GM23338 (cell line): ENCODE measurements around the gene FUT8. TPM values are rescaled to one million over a fixed set of nuclear protein-coding genes. Genes with fewer than 3 reads are reported as not detected.

Experiments used
- ATAC-seq: fragments of 200-7000 bp; cut with Tn5 transposase; 3 replicates; pipeline ENCODE4 v1.9.1; 2020
- DNase-seq: peaks from one replicate; pipeline ENCODE4 v3.0.0-alpha.2; 2015; ENCODE audit warnings: low spot score
- H2AFZ ChIP-seq: fragments of 200-600 bp; sonication (generic); 2 replicates; pipeline ENCODE4 v1.8.0; 2016; ENCODE audit warnings: antibody characterized with exemption, mild to moderate bottlenecking, moderate library complexity
- H3F3A ChIP-seq: fragments of 200-600 bp; sonication (generic); replicated peaks from 2 replicates; pipeline ENCODE4 v1.8.0; 2017; ENCODE audit warnings: antibody characterized with exemption, mixed run types, low read depth
- H3K27ac ChIP-seq: fragments of 200-600 bp; sonication (generic); 2 replicates; pipeline ENCODE4 v1.6.1; 2016; ENCODE audit warnings: low read depth
- H3K27me3 ChIP-seq: fragments of 200-600 bp; sonication (generic); 2 replicates; pipeline ENCODE4 v1.8.0; 2016; ENCODE audit warnings: mild to moderate bottlenecking, mixed run types, moderate library complexity; ENCODE audit not compliant: insufficient read depth
- H3K36me3 ChIP-seq: fragments of 200-600 bp; sonication (generic); 2 replicates; pipeline ENCODE4 v1.8.0; 2016; ENCODE audit warnings: mild to moderate bottlenecking; ENCODE audit not compliant: insufficient read depth
- H3K4me1 ChIP-seq: fragments of 200-600 bp; sonication (generic); 2 replicates; pipeline ENCODE4 v1.8.0; 2016; ENCODE audit warnings: mild to moderate bottlenecking, moderate library complexity; ENCODE audit not compliant: insufficient read depth
- H3K4me2 ChIP-seq: fragments of 200-600 bp; sonication (generic); 2 replicates; pipeline ENCODE4 v1.7.1; 2017; ENCODE audit warnings: mixed run types
- H3K4me3 ChIP-seq: fragments of 200-600 bp; sonication (generic); 2 replicates; pipeline ENCODE4 v1.6.1; 2016; ENCODE audit warnings: mixed run types
- H3K79me2 ChIP-seq: fragments of 200-600 bp; sonication (generic); replicated peaks from 2 replicates; pipeline ENCODE4 v1.8.0; 2017; ENCODE audit warnings: mild to moderate bottlenecking; ENCODE audit not compliant: insufficient read depth
- H3K9me2 ChIP-seq: fragments of 200-600 bp; sonication (generic); 2 replicates; pipeline ENCODE4 v1.8.0; 2017; ENCODE audit not compliant: insufficient read depth
- H4K20me1 ChIP-seq: fragments of 200-600 bp; sonication (generic); replicated peaks from 2 replicates; pipeline ENCODE4 v1.8.0; 2017; ENCODE audit warnings: mild to moderate bottlenecking; ENCODE audit not compliant: insufficient read depth
- H3K27ac Mint-ChIP-seq: 2 replicates; pipeline ENCODE4 v1.8.0; 2020; ENCODE audit warnings: inconsistent platforms, mild to moderate bottlenecking, moderate library complexity, mixed read lengths
- H3K27me3 Mint-ChIP-seq: 3 replicates; pipeline ENCODE4 v1.8.0; 2022; ENCODE audit warnings: low read depth, mild to moderate bottlenecking, moderate library complexity, mixed read lengths, inconsistent platforms; ENCODE audit not compliant: insufficient read depth, poor library complexity
- H3K36me3 Mint-ChIP-seq: 3 replicates; pipeline ENCODE4 v1.8.0; 2021; ENCODE audit warnings: low read depth, mild to moderate bottlenecking, inconsistent platforms, moderate library complexity, mixed read lengths
- H3K4me1 Mint-ChIP-seq: 3 replicates; pipeline ENCODE4 v1.8.0; 2020; ENCODE audit warnings: mild to moderate bottlenecking, inconsistent platforms, mixed read lengths
- H3K4me3 Mint-ChIP-seq: 3 replicates; pipeline ENCODE4 v1.8.0; 2021; ENCODE audit warnings: moderate library complexity, mild to moderate bottlenecking, inconsistent platforms, mixed read lengths
- H3K9me3 Mint-ChIP-seq: 3 replicates; pipeline ENCODE4 v1.8.0; 2020; ENCODE audit warnings: moderate library complexity, mild to moderate bottlenecking, inconsistent platforms, mixed read lengths
- CREB1 ChIP-seq: fragments of 250-450 bp; sonication (Bioruptor Pico); IDR thresholded peaks from 2 replicates; pipeline ENCODE4 v1.5.0; 2020; ENCODE audit warnings: low read depth, mild to moderate bottlenecking, moderate library complexity
- EZH2 ChIP-seq: fragments of 200-600 bp; sonication (generic); IDR thresholded peaks from one replicate; pipeline ENCODE4 v1.8.0; 2017; ENCODE audit warnings: antibody characterized with exemption, mild to moderate bottlenecking, low read depth; ENCODE audit not compliant: unreplicated experiment
- EZH2phosphoT487 ChIP-seq: fragments of 200-600 bp; sonication (generic); IDR thresholded peaks from one replicate; pipeline ENCODE4 v1.8.1; 2018; ENCODE audit warnings: antibody characterized with exemption; ENCODE audit not compliant: unreplicated experiment
- JUNB ChIP-seq: IDR thresholded peaks from one replicate; pipeline ENCODE4 v1.6.1; 2016; ENCODE audit warnings: antibody characterized with exemption; ENCODE audit not compliant: unreplicated experiment
- NANOG ChIP-seq: IDR thresholded peaks from 2 replicates; pipeline ENCODE4 v1.6.1; 2016; ENCODE audit warnings: antibody characterized with exemption, borderline replicate concordance
- POLR2AphosphoS5 ChIP-seq: IDR thresholded peaks from 2 replicates; pipeline ENCODE4 v1.6.1; 2016; ENCODE audit warnings: antibody characterized with exemption, low read depth
- polyA plus RNA-seq: library from polyadenylated mRNA; unstranded; fragments of >200 nt; fragmentation: Nextera tagmentation; extraction: Ambion mirVana; gene quantifications from 2 replicates; pipeline ENCODE4 v1.2.1, GENCODE V29; 2016
- total RNA-seq: library from RNA; depleted of rRNA; stranded (reverse); fragments of >200 nt; shearing (Covaris generic); gene quantifications from 2 replicates; pipeline ENCODE4 v1.2.3, GENCODE V29; 2014
- TF ChIP-seq, protein P1 (sequence below): IDR thresholded peaks from one replicate; pipeline ENCODE4 v1.6.1; 2018; ENCODE audit warnings: antibody characterized with exemption; ENCODE audit not compliant: unreplicated experiment
- TF ChIP-seq, protein P2 (sequence below), 2 experiments: fragments of 200-600 bp in 1 of 2; sonication (generic) in 1 of 2; conservative IDR thresholded peaks; 2 replicates each; pipeline versions ENCODE4 v1.5.1 to v1.6.1; 2016 to 2017; ENCODE audit warnings: antibody characterized with exemption in 2 of 2, low read depth in 2 of 2, mild to moderate bottlenecking in 2 of 2, moderate library complexity in 1 of 2
- TF ChIP-seq, protein P3 (sequence below): IDR thresholded peaks from 2 replicates; pipeline ENCODE4 v1.6.1; 2016; ENCODE audit warnings: antibody characterized with exemption
- TF ChIP-seq, protein P4 (sequence below): fragments of 250-450 bp; sonication (Bioruptor Pico); IDR thresholded peaks from 2 replicates; pipeline ENCODE4 v1.5.0; 2020; ENCODE audit warnings: mild to moderate bottlenecking, moderate library complexity

Gene FUT8
- total and polyA plus RNA-seq, 2 experiments from 2014 or later: 8.2 to 23.2 TPM

DNA sequence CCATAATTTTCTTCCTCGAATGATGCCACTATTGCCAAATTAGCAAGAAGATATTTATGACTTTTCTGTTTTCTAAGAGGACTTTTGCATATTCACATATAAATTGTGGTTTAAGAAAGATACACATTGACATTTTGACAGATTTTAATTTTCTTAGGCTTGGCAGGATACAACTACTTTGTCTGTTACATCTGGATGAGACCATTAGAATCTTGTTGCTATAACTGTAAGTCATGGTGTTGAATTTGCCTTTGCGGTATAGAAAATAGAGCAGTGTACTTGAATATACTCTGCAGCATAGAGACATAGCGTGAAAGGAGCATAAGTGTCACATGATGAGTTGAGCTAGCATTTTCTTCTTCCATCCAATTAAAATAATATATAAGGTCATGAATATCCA is 169.3 kb downstream of the FUT8 start (continued):
- TF ChIP-seq, protein P1, sequence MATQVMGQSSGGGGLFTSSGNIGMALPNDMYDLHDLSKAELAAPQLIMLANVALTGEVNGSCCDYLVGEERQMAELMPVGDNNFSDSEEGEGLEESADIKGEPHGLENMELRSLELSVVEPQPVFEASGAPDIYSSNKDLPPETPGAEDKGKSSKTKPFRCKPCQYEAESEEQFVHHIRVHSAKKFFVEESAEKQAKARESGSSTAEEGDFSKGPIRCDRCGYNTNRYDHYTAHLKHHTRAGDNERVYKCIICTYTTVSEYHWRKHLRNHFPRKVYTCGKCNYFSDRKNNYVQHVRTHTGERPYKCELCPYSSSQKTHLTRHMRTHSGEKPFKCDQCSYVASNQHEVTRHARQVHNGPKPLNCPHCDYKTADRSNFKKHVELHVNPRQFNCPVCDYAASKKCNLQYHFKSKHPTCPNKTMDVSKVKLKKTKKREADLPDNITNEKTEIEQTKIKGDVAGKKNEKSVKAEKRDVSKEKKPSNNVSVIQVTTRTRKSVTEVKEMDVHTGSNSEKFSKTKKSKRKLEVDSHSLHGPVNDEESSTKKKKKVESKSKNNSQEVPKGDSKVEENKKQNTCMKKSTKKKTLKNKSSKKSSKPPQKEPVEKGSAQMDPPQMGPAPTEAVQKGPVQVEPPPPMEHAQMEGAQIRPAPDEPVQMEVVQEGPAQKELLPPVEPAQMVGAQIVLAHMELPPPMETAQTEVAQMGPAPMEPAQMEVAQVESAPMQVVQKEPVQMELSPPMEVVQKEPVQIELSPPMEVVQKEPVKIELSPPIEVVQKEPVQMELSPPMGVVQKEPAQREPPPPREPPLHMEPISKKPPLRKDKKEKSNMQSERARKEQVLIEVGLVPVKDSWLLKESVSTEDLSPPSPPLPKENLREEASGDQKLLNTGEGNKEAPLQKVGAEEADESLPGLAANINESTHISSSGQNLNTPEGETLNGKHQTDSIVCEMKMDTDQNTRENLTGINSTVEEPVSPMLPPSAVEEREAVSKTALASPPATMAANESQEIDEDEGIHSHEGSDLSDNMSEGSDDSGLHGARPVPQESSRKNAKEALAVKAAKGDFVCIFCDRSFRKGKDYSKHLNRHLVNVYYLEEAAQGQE: no peak
- TF ChIP-seq, protein P2, sequence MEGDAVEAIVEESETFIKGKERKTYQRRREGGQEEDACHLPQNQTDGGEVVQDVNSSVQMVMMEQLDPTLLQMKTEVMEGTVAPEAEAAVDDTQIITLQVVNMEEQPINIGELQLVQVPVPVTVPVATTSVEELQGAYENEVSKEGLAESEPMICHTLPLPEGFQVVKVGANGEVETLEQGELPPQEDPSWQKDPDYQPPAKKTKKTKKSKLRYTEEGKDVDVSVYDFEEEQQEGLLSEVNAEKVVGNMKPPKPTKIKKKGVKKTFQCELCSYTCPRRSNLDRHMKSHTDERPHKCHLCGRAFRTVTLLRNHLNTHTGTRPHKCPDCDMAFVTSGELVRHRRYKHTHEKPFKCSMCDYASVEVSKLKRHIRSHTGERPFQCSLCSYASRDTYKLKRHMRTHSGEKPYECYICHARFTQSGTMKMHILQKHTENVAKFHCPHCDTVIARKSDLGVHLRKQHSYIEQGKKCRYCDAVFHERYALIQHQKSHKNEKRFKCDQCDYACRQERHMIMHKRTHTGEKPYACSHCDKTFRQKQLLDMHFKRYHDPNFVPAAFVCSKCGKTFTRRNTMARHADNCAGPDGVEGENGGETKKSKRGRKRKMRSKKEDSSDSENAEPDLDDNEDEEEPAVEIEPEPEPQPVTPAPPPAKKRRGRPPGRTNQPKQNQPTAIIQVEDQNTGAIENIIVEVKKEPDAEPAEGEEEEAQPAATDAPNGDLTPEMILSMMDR (conservative IDR thresholded peaks at IDR 0.05; ENCODE audit: low read depth in 2 of 2): no peak
- no peak for TF ChIP-seq POLR2AphosphoS5

GRCh38 chr14:65585216-65585615 is 172.7 kb downstream of the FUT8 start:
- no peak for DNase-seq
- Mint-ChIP-seq H3K9me3 (no peaks in the 10 kb centered on the region; the same call in 2 of the 3 replicates), H3K36me3 (no peaks in the 10 kb centered on the region), H3K27me3 (no peaks in the 10 kb centered on the region), H3K27ac (no peak overlapping the region), H3K4me3 (no peak overlapping the region), H3K4me1 (no peaks in the 10 kb centered on the region)
- H3K4me2 ChIP-seq: no peak overlapping the region
- no peaks in the 10 kb centered on the region for H3K27me3 ChIP-seq
- no peak overlapping the region for H3K4me3 ChIP-seq
- H3K27ac ChIP-seq: no peak overlapping the region
- H3F3A ChIP-seq: no peaks in the 10 kb centered on the region
- H3K4me1 ChIP-seq: no peaks in the 10 kb centered on the region
- ATAC-seq: no peak
- no peaks in the 10 kb centered on the region for H3K79me2 ChIP-seq
- no peaks in the 10 kb centered on the region for H3K36me3 ChIP-seq
- H4K20me1 ChIP-seq: no peaks in the 10 kb centered on the region
- H3K9me2 ChIP-seq: no peaks in the 10 kb centered on the region
- H2AFZ ChIP-seq: no peak overlapping the region
- no peak for TF ChIP-seq NANOG
- TF ChIP-seq CREB1 (CRISPR knock-in tag): no peak
- TF ChIP-seq JUNB: no peak
- no peak for TF ChIP-seq EZH2
- no peak for TF ChIP-seq EZH2phosphoT487
- TF ChIP-seq POLR2AphosphoS5: no peak
- TF ChIP-seq, protein P3, sequence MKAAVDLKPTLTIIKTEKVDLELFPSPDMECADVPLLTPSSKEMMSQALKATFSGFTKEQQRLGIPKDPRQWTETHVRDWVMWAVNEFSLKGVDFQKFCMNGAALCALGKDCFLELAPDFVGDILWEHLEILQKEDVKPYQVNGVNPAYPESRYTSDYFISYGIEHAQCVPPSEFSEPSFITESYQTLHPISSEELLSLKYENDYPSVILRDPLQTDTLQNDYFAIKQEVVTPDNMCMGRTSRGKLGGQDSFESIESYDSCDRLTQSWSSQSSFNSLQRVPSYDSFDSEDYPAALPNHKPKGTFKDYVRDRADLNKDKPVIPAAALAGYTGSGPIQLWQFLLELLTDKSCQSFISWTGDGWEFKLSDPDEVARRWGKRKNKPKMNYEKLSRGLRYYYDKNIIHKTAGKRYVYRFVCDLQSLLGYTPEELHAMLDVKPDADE: no peak
- TF ChIP-seq, protein P2 (conservative IDR thresholded peaks at IDR 0.05; ENCODE audit: low read depth in 2 of 2): no peak
- TF ChIP-seq, protein P4, sequence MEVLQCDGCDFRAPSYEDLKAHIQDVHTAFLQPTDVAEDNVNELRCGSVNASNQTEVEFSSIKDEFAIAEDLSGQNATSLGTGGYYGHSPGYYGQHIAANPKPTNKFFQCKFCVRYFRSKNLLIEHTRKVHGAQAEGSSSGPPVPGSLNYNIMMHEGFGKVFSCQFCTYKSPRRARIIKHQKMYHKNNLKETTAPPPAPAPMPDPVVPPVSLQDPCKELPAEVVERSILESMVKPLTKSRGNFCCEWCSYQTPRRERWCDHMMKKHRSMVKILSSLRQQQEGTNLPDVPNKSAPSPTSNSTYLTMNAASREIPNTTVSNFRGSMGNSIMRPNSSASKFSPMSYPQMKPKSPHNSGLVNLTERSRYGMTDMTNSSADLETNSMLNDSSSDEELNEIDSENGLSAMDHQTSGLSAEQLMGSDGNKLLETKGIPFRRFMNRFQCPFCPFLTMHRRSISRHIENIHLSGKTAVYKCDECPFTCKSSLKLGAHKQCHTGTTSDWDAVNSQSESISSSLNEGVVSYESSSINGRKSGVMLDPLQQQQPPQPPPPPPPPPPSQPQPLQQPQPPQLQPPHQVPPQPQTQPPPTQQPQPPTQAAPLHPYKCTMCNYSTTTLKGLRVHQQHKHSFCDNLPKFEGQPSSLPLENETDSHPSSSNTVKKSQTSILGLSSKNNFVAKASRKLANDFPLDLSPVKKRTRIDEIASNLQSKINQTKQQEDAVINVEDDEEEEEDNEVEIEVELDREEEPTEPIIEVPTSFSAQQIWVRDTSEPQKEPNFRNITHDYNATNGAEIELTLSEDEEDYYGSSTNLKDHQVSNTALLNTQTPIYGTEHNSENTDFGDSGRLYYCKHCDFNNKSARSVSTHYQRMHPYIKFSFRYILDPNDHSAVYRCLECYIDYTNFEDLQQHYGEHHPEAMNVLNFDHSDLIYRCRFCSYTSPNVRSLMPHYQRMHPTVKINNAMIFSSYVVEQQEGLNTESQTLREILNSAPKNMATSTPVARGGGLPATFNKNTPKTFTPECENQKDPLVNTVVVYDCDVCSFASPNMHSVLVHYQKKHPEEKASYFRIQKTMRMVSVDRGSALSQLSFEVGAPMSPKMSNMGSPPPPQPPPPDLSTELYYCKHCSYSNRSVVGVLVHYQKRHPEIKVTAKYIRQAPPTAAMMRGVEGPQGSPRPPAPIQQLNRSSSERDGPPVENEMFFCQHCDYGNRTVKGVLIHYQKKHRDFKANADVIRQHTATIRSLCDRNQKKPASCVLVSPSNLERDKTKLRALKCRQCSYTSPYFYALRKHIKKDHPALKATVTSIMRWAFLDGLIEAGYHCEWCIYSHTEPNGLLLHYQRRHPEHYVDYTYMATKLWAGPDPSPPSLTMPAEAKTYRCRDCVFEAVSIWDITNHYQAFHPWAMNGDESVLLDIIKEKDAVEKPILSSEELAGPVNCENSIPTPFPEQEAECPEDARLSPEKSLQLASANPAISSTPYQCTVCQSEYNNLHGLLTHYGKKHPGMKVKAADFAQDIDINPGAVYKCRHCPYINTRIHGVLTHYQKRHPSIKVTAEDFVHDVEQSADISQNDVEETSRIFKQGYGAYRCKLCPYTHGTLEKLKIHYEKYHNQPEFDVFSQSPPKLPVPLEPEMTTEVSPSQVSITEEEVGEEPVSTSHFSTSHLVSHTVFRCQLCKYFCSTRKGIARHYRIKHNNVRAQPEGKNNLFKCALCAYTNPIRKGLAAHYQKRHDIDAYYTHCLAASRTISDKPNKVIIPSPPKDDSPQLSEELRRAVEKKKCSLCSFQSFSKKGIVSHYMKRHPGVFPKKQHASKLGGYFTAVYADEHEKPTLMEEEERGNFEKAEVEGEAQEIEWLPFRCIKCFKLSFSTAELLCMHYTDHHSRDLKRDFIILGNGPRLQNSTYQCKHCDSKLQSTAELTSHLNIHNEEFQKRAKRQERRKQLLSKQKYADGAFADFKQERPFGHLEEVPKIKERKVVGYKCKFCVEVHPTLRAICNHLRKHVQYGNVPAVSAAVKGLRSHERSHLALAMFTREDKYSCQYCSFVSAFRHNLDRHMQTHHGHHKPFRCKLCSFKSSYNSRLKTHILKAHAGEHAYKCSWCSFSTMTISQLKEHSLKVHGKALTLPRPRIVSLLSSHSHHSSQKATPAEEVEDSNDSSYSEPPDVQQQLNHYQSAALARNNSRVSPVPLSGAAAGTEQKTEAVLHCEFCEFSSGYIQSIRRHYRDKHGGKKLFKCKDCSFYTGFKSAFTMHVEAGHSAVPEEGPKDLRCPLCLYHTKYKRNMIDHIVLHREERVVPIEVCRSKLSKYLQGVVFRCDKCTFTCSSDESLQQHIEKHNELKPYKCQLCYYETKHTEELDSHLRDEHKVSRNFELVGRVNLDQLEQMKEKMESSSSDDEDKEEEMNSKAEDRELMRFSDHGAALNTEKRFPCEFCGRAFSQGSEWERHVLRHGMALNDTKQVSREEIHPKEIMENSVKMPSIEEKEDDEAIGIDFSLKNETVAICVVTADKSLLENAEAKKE (CRISPR knock-in tag): no peak
